Sigmoid colon (tissue), 7 donors: ENCODE data around the gene FZD2. TPM values are rescaled to one million over a fixed set of nuclear protein-coding genes. Genes with fewer than 3 reads are reported as not detected.
"Not testable (repeated sequence)": the region's sequence is repeated elsewhere in the genome, so short reads cannot be mapped to it uniquely, and the experiment has no call there.

Source experiments
- DNase-seq: peaks from one replicate; pipeline ENCODE4 v3.0.0-alpha.2; 2019
- H3K27ac ChIP-seq, 4 donors: fragments of 200-600 bp; sonication (generic); one replicate each; pipeline ENCODE4 v1.5.1; 2016 to 2019; ENCODE audit warnings: mild to moderate bottlenecking in 1 of 4
- H3K27me3 ChIP-seq, 3 donors: fragments of 200-600 bp; sonication (generic); one replicate each; pipeline ENCODE4 v1.5.1; 2019; ENCODE audit warnings: mild to moderate bottlenecking in 1 of 3
- H3K36me3 ChIP-seq, 4 donors: fragments of 200-600 bp; sonication (generic); one replicate each; pipeline ENCODE4 v1.5.1; 2016 to 2019
- H3K4me1 ChIP-seq, 4 donors: fragments of 200-600 bp; sonication (generic); one replicate each; pipeline ENCODE4 v1.5.1; 2017 to 2019
- H3K4me3 ChIP-seq, 4 donors: fragments of 200-600 bp; sonication (generic); one replicate each; pipeline ENCODE4 v1.5.1; 2017 to 2019; ENCODE audit warnings: mild to moderate bottlenecking in 2 of 4, moderate library complexity in 1 of 4
- H3K9me3 ChIP-seq, 4 donors: fragments of 200-600 bp in 3 of 4; sonication (generic) in 3 of 4; one replicate each; pipeline versions ENCODE4 v1.5.1 to v1.6.1; 2013 to 2019
- CTCF ChIP-seq, 4 experiments: fragments of 450-650 bp in 3 of 4; fragments of 200-600 bp in 1 of 4; IDR thresholded peaks; one replicate each; pipeline ENCODE4 v1.5.1; 2016 to 2019; ENCODE audit warnings: antibody characterized with exemption in 4 of 4, mild to moderate bottlenecking in 3 of 4, moderate library complexity in 2 of 4
- EP300 ChIP-seq, 4 donors: sonication (generic); formaldehyde crosslinking; IDR thresholded peaks; one replicate each; pipeline ENCODE4 v1.6.1; 2017; ENCODE audit warnings: antibody characterized with exemption in 4 of 4
- POLR2A ChIP-seq, 2 donors: fragments of 450-650 bp; IDR thresholded peaks; one replicate each; pipeline ENCODE4 v1.6.1; 2016; ENCODE audit warnings: antibody characterized with exemption in 2 of 2, mild to moderate bottlenecking in 2 of 2, moderate library complexity in 2 of 2
- POLR2AphosphoS5 ChIP-seq, 4 donors: sonication (generic); formaldehyde crosslinking; IDR thresholded peaks; one replicate each; pipeline ENCODE4 v1.6.1; 2017; ENCODE audit warnings: antibody characterized with exemption in 4 of 4
- WGBS, 2 donors: extraction: QIAGEN DNeasy Blood & Tissue Kit; methylation state at CpG; one replicate each; pipeline ENCODE4 v1.1.7; 2013; 5-methylcytosine and 5-hydroxymethylcytosine counted together
- intact Hi-C: fragments of 100-400 bp; cut with DNase I; formaldehyde crosslinking; loops from one replicate; pipeline ENCODE4 v1.15.1; 2023
- polyA plus RNA-seq, 3 donors: library from polyadenylated mRNA; stranded (reverse); fragments of 200-250 nt; gene quantifications; one replicate each; pipeline ENCODE4 v1.2.3, GENCODE V29; 2013
- total RNA-seq, 4 donors: library from RNA; depleted of rRNA; stranded (reverse); fragments of >200 nt; gene quantifications; one replicate each; pipeline ENCODE4 v1.1.0, GENCODE V29; 2016
- donor health status: healthy with polysubstance abuse.
- donor health status: Bipolar disorder and iron deficiency.
- donor health status: healthy.

FZD2 gene
- total RNA-seq (1 to 10 TPM; 2.1 to 2.8 (median 2.5) TPM), polyA plus RNA-seq (1 to 10 TPM in 2 of 3 donors, under 1 TPM in 1; 0.60 to 1.4 (median 1.2) TPM)

GRCh38 chr17:44556832-44557606 lies at the start of gene FZD2:
Gene FZD2, plus strand, starts transcription at chr17:44557484. Its CDS starts 205 bp downstream, at chr17:44557689.
- H3K27me3 ChIP-seq = peaks cover 18 to 35% (median 34%) of the 10 kb centered on the region in 3 donors
- peaks cover 0 to 44% (median 20%) of the 10 kb centered on the region in 4 donors for H3K4me1 ChIP-seq
- no peaks in the 10 kb centered on the region for H3K9me3 ChIP-seq
- peak in 1 of 4 donors; percentile 30 for TF ChIP-seq POLR2AphosphoS5 (IDR thresholded peaks at IDR 0.05)
- no peak for TF ChIP-seq CTCF (IDR thresholded peaks at IDR 0.05)
- peak within 1 kb of the TSS; percentile 49 to 69 (median 57) for H3K4me3 ChIP-seq
- DNase-seq = peak; percentile 95
- H3K27ac ChIP-seq = peak within 1 kb of the TSS; percentile 61 to 84 (median 80)
- intact Hi-C loops = no loop called here
- no peaks in the 10 kb centered on the region for H3K36me3 ChIP-seq
- 0 to 1% methylated on average over 49 of the region's 49 CpGs for WGBS, 2 donors

- 45 to 48% methylated on average over 14 of the region's 14 CpGs for WGBS, 2 donors
- DNase-seq, H3K4me1 ChIP-seq, H3K36me3 ChIP-seq, H3K4me3 ChIP-seq, H3K9me3 ChIP-seq, H3K27ac ChIP-seq, H3K27me3 ChIP-seq, intact Hi-C loops: not testable (repeated sequence)
Observed at GRCh38 chr17:44511241-44512134, 45.8 kb upstream of the FZD2 start.

GRCh38 chr17:44518032-44518431 lies 39.3 kb upstream of the FZD2 start:
- intact Hi-C loops = no loop called here
- 40 to 66% methylated on average over 3 of the region's 3 CpGs for WGBS, 2 donors
- no peak for DNase-seq

GRCh38 chr17:44522883-44523671 lies 34.2 kb upstream of the FZD2 start:
- no peak overlapping the region for H3K4me3 ChIP-seq
- no peak for TF ChIP-seq POLR2AphosphoS5 (IDR thresholded peaks at IDR 0.05)
- TF ChIP-seq CTCF (IDR thresholded peaks at IDR 0.05) = peak in 3 of 4 experiments; percentile 22 to 52 (median 51)
- TF ChIP-seq EP300 (IDR thresholded peaks at IDR 0.05) = no peak
- TF ChIP-seq POLR2A (IDR thresholded peaks at IDR 0.05) = no peak
- no peaks in the 10 kb centered on the region for H3K36me3 ChIP-seq
- intact Hi-C loops = loop anchor here (5.0 kb wide), 1 partner anchor 121 kb away; no protein-coding TSS in a partner anchor
- no peaks in the 10 kb centered on the region for H3K4me1 ChIP-seq
- DNase-seq = peak; percentile 65
- H3K27ac ChIP-seq = no peak overlapping the region
- WGBS, 2 donors = 61% methylated on average over 14 of the region's 14 CpGs
- H3K9me3 ChIP-seq = no peaks in the 10 kb centered on the region
- H3K27me3 ChIP-seq = no peaks in the 10 kb centered on the region

More at GRCh38 chr17:44518032-44518431, 39.3 kb upstream of the FZD2 start:
- no peaks in the 10 kb centered on the region for H3K36me3 ChIP-seq
- H3K4me3 ChIP-seq = no peak overlapping the region
- H3K27me3 ChIP-seq = no peaks in the 10 kb centered on the region
- H3K4me1 ChIP-seq = no peaks in the 10 kb centered on the region
- TF ChIP-seq EP300 (IDR thresholded peaks at IDR 0.05) (no peak), CTCF (IDR thresholded peaks at IDR 0.05) (no peak), POLR2A (IDR thresholded peaks at IDR 0.05) (no peak), POLR2AphosphoS5 (IDR thresholded peaks at IDR 0.05) (no peak)
- no peak overlapping the region for H3K27ac ChIP-seq
- H3K9me3 ChIP-seq = no peaks in the 10 kb centered on the region
